ENCODE results near the gene DMTF1. TPM values are rescaled to one million over a fixed set of nuclear protein-coding genes. Genes with fewer than 3 reads are reported as not detected.
"Not testable (repeated sequence)": the region's sequence is repeated elsewhere in the genome, so short reads cannot be mapped to it uniquely, and the experiment has no call there.

The DMTF1 gene
- total RNA-seq, 4 donors from 2014 or later, result 125 to 174 (median 146) TPM

- H3K36me3 ChIP-seq, result no peaks in the 10 kb centered on the region
- no peak overlapping the region for H3K27ac ChIP-seq
- H3K27me3 ChIP-seq, result no peaks in the 10 kb centered on the region
- 70 to 73% methylated on average over 2 of the region's 2 CpGs for WGBS, 2 donors
- intact Hi-C loops (cut with DNase I), result no loop called here
- TF ChIP-seq, protein P1, sequence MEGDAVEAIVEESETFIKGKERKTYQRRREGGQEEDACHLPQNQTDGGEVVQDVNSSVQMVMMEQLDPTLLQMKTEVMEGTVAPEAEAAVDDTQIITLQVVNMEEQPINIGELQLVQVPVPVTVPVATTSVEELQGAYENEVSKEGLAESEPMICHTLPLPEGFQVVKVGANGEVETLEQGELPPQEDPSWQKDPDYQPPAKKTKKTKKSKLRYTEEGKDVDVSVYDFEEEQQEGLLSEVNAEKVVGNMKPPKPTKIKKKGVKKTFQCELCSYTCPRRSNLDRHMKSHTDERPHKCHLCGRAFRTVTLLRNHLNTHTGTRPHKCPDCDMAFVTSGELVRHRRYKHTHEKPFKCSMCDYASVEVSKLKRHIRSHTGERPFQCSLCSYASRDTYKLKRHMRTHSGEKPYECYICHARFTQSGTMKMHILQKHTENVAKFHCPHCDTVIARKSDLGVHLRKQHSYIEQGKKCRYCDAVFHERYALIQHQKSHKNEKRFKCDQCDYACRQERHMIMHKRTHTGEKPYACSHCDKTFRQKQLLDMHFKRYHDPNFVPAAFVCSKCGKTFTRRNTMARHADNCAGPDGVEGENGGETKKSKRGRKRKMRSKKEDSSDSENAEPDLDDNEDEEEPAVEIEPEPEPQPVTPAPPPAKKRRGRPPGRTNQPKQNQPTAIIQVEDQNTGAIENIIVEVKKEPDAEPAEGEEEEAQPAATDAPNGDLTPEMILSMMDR (IDR thresholded peaks at IDR 0.05), result no peak
- no peak for TF ChIP-seq POLR2A (IDR thresholded peaks at IDR 0.05)
- H3K4me3 ChIP-seq (replicated peaks in 1 of 3), result no peak overlapping the region
- H3K9me3 ChIP-seq, result no peaks in the 10 kb centered on the region
- no peak for DNase-seq
- no peaks in the 10 kb centered on the region for H3K4me1 ChIP-seq
These were observed 41.5 kb upstream of the DMTF1 start for GRCh38 chr7:87110778-87111177.

DNA sequence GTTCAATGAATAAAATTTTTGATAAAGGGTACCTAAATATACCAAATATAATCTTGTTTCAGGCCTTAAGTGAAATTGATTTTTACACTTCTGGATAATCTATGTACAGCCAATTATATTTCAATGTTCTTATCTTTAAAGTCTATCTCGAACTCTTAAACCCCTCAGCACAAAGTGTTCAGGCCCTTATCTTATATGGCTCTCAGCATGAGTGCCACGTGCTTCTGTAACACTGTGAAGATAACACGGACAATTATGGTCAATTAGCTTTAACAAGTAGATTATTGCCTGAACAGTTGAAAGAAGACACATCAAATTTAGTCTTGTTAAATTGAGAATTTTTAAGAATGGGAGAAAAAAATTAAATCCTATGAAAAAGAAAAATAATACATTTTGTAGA lies 40.4 kb upstream of the DMTF1 start:
- Histone ChIP-seq H3K4me3 (replicated peaks in 1 of 3) (no peak overlapping the region), H3K27ac (no peak overlapping the region), H3K27me3 (no peaks in the 10 kb centered on the region), H3K36me3 (no peaks in the 10 kb centered on the region), H3K4me1 (no peaks in the 10 kb centered on the region), H3K9me3 (no peaks in the 10 kb centered on the region)
- DNase-seq, result no peak
- no peak for TF ChIP-seq POLR2A (IDR thresholded peaks at IDR 0.05)
- TF ChIP-seq, protein P1 (IDR thresholded peaks at IDR 0.05), result no peak
- WGBS, 2 donors, result 68% methylated on average over 3 of the region's 3 CpGs
- intact Hi-C loops (cut with DNase I), result no loop called here

DNA sequence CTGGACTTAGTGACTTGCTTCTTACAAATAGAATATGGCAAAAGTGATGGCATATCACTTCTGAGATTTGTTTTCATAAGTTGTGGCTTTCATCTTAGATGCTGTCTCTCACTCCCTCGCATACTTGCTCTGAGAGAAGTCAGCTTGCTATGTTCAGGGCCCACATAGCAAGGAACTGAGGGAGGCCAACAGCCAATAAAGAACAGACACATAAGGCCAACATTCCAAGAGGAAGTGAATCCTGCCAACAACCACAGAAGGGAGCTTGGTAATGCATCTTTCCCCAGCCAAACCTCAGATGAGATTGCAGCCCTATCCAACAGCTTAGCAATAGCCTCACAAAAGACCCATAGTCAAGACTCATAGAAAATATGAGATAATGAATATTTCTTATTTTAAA lies 39.2 kb upstream of the DMTF1 start:
- Histone ChIP-seq H3K9me3 (no peaks in the 10 kb centered on the region), H3K36me3 (no peaks in the 10 kb centered on the region), H3K27ac (no peak overlapping the region), H3K4me3 (replicated peaks in 1 of 3) (no peak overlapping the region), H3K4me1 (no peaks in the 10 kb centered on the region), H3K27me3 (no peaks in the 10 kb centered on the region)
- TF ChIP-seq POLR2A (IDR thresholded peaks at IDR 0.05), result no peak
- TF ChIP-seq, protein P1 (IDR thresholded peaks at IDR 0.05), result no peak
- WGBS, 2 donors, result 71 to 86% methylated on average over 1 of the region's 1 CpG
- intact Hi-C loops (cut with DNase I), result no loop called here
- DNase-seq, result no peak

GRCh38 chr7:87113904-87114303 lies 38.3 kb upstream of the DMTF1 start:
- DNase-seq; H3K4me1 ChIP-seq; intact Hi-C loops (cut with DNase I); H3K27me3 ChIP-seq; H3K4me3 ChIP-seq (replicated peaks in 1 of 3); H3K27ac ChIP-seq; H3K9me3 ChIP-seq; H3K36me3 ChIP-seq: not testable (repeated sequence)
- WGBS, 2 donors, result 90 to 98% methylated on average over 3 of the region's 3 CpGs

DNA sequence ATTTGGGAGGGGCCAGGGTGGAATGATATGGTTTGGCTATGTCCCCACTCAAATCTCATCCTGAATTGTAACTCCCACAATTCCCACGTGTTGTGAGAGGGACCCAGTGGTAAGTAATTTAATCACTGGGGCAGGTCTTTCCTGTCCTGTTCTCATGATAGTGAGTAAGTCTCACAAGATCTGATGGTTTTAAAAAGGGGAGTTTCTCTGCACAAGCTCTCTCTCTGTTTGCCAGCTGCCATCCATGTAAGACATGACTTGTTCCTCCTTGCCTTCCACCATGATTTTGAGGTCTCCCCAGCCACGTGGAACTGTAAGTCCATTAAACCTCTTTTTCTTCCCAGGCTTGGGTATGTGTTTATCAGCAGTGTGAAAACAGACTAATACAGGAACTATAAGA lies 36.5 kb upstream of the DMTF1 start:
- H3K9me3 ChIP-seq; H3K27ac ChIP-seq; H3K4me3 ChIP-seq (replicated peaks in 1 of 3); DNase-seq; H3K4me1 ChIP-seq; intact Hi-C loops (cut with DNase I); H3K36me3 ChIP-seq; H3K27me3 ChIP-seq: not testable (repeated sequence)
- WGBS, 2 donors, result 73 to 81% methylated on average over 2 of the region's 2 CpGs

DNA sequence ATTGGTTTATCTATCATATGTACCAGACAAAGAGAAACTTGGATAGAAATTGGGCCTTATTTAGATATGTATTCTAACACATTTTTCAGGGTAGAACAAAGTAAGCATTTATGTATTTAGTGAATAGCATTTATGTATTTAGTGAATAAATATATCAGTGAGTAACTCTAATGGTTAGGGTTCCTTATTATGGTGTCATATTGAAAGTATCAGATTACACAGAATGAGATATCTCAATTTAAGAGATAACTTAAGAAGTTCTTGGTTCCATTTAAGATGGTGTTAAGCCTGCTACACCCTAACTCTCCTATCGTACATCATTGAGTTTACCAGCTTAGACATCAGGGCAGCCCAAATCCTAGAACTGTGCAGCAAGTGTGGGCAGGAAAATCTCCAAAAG lies 35.9 kb upstream of the DMTF1 start:
- Histone ChIP-seq H3K27ac (no peak overlapping the region), H3K9me3 (no peaks in the 10 kb centered on the region), H3K4me3 (replicated peaks in 1 of 3) (no peak overlapping the region), H3K36me3 (no peaks in the 10 kb centered on the region), H3K4me1 (no peaks in the 10 kb centered on the region), H3K27me3 (no peaks in the 10 kb centered on the region)
- no peak for DNase-seq
- intact Hi-C loops (cut with DNase I), result no loop called here
- TF ChIP-seq POLR2A (IDR thresholded peaks at IDR 0.05), result no peak
- TF ChIP-seq, protein P1 (IDR thresholded peaks at IDR 0.05), result no peak
- 91 to 97% methylated on average over 1 of the region's 1 CpG for WGBS, 2 donors
